BE2C (cell line): ENCODE results near the gene FARP1.

Experiments used
- DNase-seq: peaks from one replicate; pipeline ENCODE4 v3.0.0-alpha.2; 2020
- H3K27me3 ChIP-seq: fragments of 250-450 bp; sonication (Bioruptor Pico); 2 replicates; pipeline ENCODE4 v1.5.1; 2020; ENCODE audit warnings: mild to moderate bottlenecking
- H3K36me3 ChIP-seq: fragments of 250-450 bp; sonication (Bioruptor Pico); 2 replicates; pipeline ENCODE4 v1.5.1; 2020; ENCODE audit warnings: mild to moderate bottlenecking
- H3K4me1 ChIP-seq: fragments of 250-450 bp; sonication (Bioruptor Pico); 2 replicates; pipeline ENCODE4 v1.5.1; 2020
- H3K4me3 ChIP-seq: 2 replicates; pipeline ENCODE4 v1.5.1; 2011; ENCODE audit warnings: low read depth, low read length
- H3K9me3 ChIP-seq: fragments of 250-450 bp; sonication (Bioruptor Pico); 2 replicates; pipeline ENCODE4 v1.5.1; 2020
- TF ChIP-seq, protein P1 (sequence below): IDR thresholded peaks from 2 replicates; pipeline ENCODE4 v1.5.1; 2012; ENCODE audit warnings: mild to moderate bottlenecking, low read depth, low read length

The FARP1 gene

DNA sequence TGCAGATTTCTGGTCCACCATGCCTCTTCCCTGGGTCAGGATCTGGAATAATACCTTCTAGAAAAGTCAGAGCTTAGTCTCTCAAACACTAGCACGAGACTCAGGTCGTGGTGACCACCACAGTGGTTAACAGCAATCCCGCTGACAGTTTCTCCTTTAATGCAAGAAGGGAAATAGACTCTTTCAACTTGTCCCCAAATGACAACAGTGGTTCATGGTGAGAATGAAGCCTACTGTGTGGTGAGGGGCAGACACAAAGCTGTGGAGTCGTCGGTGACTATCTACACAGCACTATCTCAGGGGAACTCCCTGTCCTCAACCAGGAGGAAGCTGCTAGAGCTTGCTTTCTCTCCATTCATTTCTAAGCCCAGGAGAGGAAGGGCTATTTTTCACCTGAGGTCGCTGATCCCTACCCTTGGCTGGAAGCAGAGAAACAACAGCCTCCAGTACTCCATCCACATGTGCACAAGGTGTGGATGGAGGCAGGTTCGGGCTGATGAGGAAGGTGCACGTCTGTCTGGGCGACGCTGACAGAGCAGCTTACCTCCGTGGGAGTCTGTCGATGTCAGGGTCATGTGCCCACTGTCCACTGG is 361.6 kb downstream of the FARP1 start:
- Histone ChIP-seq H3K36me3 (peaks cover 3% of the 10 kb centered on the region; the same call in 1 of the 2 replicates), H3K27me3 (no peaks in the 10 kb centered on the region), H3K4me1 (peaks cover 43% of the 10 kb centered on the region), H3K9me3 (no peaks in the 10 kb centered on the region), H3K4me3 (no peak overlapping the region)
- TF ChIP-seq, protein P1, sequence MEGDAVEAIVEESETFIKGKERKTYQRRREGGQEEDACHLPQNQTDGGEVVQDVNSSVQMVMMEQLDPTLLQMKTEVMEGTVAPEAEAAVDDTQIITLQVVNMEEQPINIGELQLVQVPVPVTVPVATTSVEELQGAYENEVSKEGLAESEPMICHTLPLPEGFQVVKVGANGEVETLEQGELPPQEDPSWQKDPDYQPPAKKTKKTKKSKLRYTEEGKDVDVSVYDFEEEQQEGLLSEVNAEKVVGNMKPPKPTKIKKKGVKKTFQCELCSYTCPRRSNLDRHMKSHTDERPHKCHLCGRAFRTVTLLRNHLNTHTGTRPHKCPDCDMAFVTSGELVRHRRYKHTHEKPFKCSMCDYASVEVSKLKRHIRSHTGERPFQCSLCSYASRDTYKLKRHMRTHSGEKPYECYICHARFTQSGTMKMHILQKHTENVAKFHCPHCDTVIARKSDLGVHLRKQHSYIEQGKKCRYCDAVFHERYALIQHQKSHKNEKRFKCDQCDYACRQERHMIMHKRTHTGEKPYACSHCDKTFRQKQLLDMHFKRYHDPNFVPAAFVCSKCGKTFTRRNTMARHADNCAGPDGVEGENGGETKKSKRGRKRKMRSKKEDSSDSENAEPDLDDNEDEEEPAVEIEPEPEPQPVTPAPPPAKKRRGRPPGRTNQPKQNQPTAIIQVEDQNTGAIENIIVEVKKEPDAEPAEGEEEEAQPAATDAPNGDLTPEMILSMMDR: no peak
- DNase-seq: no peak
